GM19452 (cell line): ENCODE measurements around the gene GPS1.

Experiments used
- ATAC-seq: cut with Tn5 transposase; IDR thresholded peaks from one replicate; pipeline ENCODE4 v1.9.1; 2021; ENCODE audit not compliant: unreplicated experiment

Gene GPS1

DNA sequence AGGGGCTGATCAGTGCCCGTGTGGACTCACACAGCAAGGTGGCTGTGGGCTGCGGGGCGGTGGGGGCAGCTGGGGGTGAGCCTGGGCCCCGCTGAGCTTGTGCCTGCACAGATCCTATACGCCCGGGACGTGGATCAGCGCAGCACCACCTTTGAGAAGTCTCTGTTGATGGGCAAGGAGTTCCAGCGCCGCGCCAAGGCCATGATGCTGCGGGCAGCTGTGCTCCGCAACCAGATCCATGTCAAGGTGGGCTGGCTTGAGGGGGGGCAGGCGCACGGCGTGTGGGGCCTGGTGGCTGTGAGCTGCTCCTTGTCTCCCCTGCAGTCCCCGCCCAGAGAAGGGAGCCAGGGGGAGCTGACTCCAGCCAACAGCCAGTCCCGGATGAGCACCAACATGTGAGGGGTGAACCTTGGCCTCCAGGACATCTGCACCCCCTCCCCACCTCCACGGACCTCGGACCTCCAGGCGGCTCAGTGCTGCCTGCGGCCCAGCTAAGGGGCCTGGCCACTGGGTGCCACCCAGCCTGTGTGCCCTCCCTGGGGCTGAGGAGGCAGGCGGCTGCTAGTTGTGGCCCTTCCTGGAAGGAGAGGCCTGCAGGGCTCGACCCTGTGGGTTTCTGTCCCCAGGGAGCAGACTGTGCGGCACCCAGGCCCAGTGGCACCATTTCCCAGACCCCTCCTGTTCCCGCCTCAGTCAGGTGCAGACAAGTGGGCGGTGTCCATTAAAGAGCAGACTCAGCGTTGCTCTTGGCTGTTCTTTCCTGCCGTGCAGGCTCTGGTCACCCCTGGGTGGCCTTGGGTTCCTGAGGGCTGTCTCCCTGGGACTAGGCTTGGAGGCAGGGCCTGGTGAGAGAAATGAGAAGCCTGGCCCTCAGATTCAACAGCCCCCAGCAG, 5.3 kb downstream of the GPS1 start:
- ATAC-seq, result no peak

DNA sequence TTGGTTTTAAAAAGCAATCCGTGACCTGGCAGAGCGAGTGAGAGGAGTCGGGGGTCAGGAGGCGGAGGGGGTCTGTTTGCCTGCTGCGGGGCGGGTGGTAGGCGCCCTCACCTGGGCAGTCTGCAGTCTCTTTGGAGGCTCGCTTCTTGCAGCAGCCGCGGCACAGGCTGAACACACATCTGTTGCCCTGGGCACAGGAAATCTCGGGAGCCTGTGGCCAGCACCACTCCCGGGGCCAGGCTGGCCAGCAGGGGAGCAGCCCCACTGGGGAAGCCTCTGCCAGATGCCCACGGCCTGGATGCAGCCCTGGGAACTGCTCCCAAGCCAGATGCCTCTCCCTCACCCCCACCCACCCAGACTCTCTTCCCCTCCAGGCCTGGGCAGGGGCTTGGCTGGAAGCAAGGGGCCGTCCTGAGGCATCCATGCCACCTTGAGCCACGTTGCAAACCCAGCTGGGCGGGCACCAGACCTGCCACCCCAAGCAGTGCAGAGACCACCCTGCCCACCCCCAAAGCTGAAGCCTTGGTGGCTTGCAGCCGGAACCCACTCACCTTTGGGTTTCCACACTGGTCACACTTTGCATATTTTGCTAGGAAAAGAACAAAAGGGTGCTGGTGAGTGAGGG, 6.6 kb downstream of the GPS1 start:
- ATAC-seq, result no peak

DNA sequence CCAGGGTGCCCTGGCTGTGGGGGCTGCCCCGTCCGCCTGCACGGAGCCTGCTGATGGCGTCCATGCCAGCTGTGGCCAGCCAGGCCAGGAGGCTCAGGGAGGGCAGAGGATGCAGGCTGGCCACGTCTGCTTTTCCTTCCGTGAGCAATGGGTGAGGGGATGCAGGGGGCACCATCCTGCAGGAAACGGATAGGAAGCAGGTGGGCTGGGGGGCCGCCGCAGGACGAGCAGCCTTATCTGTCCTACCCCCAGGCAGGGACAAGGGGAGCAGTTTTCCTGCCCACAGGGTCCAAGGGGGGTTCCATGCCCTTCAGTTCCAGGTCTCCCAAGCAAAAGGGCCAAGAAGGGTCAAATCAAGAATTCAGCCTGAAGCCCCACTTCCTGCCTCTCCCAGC, 7.2 kb downstream of the GPS1 start:
- ATAC-seq, result no peak

- no peak for ATAC-seq
These were observed 7.7 kb downstream of the GPS1 start for GRCh38 chr17:82059272-82060000.

DNA sequence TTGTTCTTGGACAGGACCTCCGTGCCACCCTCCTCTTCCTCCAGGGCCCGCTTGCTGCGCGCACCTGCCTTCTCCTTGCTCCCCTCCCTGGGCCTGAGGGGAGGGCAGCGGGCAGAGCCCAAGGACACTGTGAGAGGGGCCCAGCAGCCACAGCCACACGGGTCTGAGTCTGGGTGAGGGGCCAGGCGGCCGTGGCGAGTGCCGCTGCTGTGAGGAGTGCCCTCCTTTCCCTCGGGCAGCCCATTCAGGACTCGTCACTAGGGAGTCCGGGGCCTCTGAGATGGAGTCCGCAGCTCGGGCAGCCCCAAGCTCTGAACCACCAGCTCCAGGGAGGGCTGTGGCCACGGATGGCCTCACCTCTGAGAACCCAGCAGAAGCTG, 8.3 kb downstream of the GPS1 start:
- no peak for ATAC-seq

GRCh38 chr17:82060614-82061013, 8.9 kb downstream of the GPS1 start:
- ATAC-seq, result no peak

GRCh38 chr17:82061047-82061925, 9.6 kb downstream of the GPS1 start:
- ATAC-seq, result no peak

- ATAC-seq, result no peak
These were observed 10.6 kb downstream of the GPS1 start for GRCh38 chr17:82062076-82062983.

GRCh38 chr17:82062984-82063368, 11.3 kb downstream of the GPS1 start:
- ATAC-seq, result no peak

DNA sequence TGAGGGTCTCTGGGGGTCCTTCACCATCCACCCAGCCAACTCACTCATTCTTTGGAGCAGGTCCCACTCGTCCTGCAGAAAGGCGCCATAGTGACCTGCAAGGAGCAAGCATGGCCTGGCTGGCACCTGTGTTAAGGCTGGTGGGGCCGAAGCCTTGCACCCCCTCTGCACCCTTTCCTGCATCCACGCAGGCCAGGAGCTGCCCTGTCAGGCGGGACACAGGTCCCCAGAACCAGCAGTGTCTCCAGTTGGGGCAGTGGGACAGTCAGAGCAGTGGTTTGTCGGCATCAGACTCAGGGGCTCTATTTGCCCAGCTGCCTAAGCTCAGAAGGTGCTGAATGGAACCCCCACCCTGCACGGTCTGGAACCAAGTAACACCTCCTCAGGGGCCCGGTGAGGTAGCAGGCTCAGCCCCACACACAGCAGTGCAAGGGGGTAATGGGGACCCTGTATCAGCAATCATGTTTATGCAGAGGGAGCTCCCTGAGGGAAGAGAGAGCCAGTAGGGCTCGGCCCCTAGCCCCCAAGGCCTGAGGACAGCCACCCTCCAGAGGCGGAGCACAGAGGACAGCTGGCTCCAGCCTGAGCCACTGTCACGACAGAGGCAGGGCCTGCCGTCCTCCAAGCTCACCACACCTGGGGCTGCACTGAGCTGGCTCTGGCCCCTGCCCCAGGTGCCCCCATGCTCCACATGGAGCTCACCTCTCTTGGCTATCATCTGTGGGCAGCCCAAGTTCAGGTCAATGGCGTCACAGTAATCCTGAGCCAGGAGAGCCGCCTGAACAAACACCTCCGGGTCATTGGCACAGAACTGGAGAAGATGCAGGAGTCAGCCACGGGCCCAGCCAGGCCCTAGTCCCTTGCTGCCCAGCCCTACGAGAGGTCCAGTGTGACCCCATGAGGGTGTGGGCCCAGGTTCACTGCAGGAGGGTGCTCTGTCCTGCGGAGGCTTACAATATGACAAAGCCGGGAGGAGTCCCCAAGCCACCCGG, 12.0 kb downstream of the GPS1 start:
- no peak for ATAC-seq

DNA sequence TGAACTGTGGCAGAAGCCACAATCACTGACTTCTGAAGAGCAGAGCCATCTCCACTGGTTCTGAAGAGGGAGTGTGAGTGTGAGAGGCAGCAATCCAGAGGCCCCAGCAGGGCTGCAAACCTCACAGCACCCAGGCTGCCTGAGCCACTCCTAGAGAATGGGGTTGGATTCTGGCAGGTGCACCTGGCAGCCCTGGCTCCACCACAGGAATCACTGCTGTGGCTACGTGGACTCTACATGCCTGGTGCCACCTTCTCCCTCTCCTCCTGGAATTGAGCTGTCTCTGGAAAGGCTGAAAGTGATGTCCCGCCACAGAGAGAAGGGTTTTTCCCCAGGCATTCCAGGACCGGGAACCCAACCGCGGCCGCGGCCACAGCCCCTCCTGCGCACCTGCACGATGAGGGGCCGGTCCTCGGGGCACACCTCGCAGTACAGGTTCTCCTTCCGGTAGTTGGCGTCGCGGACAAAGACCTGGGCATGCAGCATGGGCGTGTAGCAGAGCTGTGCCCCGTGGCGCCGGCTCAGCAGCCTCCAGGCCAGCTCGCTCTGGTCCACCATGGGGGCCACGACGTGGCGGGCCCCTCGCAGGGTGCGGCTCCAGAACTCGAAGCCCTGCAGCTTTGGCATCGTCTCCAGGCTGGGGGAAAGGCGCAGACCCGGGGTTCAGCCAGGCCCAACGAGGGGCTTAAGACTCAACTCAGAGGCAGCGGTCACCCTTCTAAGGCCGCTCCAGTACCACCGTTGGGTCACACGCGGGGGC, 12.9 kb downstream of the GPS1 start:
- ATAC-seq, result no peak

- peak; percentile 28 for ATAC-seq
These were observed 13.5 kb downstream of the GPS1 start for GRCh38 chr17:82065193-82065637.

- ATAC-seq, result peak; percentile 65
These were observed 14.1 kb downstream of the GPS1 start, which contains the start of gene DUS1L for GRCh38 chr17:82065638-82066303. DUS1L (minus strand) TSS chr17:82065804; CDS start chr17:82065059, 745 bp downstream.

DNA sequence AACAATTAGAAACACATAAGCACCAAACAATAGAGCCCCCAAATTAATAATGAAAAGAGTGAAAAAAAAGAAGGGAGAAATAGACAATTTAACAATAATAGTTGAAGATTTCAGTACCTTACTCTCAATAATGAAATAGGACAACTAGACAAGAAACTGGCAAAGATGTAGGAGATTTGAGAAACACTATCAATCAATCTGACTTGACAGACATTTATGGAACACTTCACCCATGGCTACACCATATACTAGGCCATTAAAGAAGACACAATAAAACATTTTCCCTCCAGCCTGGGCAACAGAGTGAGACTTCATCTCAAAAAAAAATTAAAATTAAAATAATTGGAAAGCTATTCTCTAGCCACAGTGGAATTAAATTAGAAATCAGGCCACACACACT, 18.9 kb downstream of the GPS1 start:
- no peak for ATAC-seq

DNA sequence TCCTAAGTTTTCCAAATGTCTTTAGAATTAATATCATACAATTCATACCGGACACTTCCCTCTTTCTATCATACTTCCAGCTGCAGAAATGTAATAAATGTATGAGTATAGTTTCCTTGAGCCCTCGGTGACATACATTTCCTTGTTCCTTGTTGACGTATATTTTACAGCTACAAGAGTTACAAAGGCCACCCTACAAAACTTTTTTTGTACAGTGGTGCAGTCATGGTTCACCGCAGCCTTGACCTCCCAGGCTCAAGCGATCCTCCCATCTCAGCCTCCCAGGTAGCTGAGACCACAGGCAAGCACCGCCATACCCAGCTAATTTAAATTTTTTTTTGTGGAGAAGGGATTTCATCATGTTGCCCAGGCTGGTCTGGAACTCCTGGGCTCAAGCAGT, 21.1 kb downstream of the GPS1 start:
- ATAC-seq, result no peak

- no peak for ATAC-seq
These were observed 21.7 kb downstream of the GPS1 start for GRCh38 chr17:82073446-82073845.
